Retina (tissue), 1 donor: ENCODE data around the gene FRAS1.

Experiments used
- DNase-seq: peaks from one replicate; pipeline ENCODE4 v3.0.0-alpha.2; 2016

The FRAS1 gene

DNA sequence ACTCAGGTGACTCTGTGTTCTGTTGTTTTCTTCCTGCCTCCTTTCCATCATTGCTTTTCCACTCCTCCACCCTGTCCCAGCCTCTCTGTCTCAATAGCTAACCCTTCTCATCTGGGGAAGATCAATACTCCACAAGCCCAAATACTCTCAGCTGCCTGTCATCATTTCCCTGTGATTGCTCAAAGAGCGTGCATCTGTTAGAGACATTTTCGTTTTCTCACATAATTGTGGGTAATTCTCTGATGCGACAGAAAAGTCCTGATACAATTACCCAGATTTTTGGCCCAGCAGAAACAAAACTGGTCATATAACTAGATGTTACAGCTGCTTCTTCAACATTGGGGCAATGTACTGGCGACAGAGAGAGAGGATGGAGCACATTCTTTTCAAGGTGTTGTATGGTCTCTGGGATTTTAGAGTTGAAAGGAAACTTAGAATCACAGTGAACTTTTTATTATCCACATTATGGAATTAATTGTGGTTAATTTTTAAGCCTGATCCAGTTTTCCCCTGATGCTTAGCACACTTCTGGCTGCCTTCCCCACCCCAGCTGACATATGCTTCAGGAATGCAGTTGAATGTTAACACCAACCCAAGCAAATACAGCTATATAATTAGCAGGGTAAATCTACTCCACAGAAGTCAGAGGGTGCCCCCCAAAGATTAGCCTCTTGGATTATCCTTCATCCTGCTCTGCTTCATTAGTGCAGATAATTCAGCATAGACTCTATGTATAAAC is 323.0 kb downstream of the FRAS1 start:
- no peak for DNase-seq

DNA sequence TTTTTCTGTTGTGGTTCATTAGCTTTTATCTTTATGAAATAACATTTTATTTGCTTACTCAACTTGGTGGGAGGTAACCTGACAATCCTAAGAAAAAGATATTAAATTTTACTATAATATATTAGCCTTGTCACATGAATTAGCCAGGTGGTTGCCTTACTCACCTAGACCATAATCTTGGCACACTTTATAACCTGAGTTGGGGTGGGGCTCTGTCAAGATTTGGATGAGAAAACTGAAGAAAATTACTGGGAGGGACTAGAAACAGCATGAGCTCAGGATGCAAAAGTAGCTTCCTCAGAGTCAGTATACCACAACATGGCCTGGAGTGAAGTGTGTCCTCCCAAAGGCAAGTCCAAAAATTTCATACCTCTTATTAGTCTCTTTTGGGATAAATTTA is 329.6 kb downstream of the FRAS1 start:
- no peak for DNase-seq

DNA sequence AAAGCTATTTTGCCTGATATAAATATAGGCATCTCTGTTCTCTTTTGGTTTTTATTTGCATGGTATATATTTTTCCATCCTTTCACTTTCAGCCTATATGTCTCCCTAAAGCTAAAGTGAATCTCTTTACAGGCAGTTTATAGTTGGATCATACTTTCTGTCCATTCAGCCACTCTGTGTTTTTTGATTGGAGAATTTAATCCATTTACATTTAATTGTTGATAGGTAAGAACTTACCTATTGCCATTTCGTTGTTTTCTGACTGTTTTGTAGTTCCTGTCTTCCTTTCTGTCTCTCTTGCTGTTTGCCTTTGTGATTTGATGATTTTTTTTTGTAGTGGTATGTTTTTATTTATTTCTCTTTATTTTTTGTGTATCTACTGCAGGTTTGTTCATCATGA is 338.5 kb downstream of the FRAS1 start:
- no peak for DNase-seq

DNA sequence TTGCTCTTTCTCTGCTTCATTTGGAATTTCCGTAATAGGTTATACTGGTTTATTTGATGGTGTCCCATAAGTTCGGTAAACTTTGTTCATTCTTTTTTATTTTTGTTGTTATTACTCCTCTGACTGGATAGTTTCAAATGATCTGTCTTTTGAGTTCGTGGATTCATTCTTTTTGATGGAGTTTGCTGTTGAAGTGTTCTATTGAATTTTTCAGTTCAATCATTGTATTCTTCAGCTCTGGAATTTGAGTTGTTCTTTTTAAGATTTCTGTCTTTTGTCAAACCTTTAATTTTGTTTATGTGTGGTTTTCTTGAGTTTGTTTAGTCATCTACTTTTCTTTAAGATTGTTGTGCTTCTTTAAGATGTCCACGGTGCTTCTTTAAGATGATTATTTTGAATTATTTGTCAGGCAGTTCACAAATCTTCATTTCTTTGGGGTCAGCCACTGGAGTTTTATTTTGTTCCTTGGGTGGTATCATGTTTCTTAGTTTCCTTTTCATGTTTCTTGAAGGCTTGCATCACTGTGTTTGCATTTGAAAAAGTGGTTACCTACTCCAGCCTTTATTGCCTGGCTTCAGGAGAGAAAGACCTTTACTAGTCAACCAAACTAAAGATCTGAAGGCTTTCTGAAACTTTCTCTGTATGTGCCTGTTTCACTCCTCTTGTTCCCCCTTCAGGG is 339.6 kb downstream of the FRAS1 start:
- DNase-seq = no peak

DNA sequence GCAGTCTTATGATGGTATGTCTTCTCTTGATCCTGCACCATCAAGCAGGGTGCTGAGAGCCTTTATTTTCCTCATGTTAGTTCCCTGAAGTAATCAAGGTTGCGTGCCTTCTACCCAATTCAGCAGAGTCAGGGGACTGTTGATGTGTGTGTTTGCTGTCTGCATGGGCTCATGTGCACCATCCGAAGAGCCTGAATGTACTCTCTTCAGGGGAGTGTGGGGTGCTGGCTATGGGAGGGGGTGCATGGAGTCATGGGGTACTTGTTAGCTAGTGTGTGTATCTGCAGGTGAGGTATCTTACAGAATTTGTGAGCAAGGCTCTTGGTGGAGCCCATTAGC is 340.1 kb downstream of the FRAS1 start:
- no peak for DNase-seq

DNA sequence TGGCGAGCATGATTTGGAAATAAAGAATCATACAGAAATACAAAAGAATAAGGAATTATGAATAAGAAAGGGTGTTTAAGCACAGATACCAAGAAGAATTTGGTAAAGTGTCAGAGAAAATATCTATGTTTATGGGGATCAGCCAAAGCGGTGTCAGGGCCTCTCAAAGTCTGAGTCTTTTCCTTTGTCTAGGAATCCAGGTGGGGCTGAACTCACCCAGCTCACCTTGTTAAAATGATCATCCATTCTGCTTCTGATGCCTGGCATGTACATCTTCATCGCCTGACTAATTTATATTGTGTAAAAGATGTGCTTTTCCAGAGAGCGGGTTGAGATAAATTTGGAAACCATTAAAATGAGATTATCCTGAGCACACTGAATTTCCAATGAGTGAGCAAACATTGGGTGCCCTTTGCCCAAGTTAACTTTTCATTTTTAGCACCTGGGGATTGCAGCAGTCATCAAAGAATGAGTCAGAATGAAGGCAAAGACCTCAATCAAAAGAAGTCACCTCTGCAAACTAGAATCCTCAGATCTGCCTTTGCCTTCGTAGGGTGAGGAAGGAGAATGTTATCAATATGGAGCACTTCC is 352.6 kb downstream of the FRAS1 start:
- DNase-seq = no peak

DNA sequence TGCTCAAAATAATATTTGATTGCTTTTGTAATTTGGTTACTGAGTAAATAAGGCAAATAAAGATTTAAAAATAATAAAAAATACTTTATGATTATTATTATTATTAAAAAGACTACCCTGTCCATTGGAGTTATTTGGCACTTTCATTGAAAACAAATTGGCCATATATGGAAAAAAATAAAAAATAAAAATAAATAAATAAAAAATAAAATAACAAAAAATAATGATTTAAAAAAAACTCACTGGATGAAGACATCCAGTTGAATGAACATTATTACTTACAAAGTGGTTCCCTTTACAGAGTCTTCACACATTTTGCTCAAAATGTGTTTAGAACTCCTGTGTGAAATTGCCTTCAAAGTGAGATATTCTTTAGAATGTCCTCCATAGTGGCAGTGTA is 353.1 kb downstream of the FRAS1 start:
- no peak for DNase-seq

DNA sequence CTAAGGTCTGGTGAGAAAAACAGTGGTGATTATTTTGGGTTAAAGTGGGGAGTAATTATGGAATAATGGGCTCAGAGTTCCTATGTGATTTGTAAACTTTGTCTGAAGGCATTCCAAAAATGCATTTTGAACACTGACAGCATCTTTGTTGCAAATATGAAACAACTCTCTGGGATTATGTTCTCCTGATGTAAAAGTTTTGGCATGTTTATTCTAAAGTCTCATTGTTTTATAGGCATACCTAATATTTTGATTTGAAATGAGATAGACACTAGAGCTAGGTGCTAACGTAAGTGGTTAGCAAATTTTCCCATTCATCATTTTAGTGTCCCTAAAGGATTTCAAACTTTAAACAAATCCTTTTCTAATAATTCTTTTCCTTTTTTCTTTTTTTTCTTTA is 353.6 kb downstream of the FRAS1 start:
- no peak for DNase-seq

DNA sequence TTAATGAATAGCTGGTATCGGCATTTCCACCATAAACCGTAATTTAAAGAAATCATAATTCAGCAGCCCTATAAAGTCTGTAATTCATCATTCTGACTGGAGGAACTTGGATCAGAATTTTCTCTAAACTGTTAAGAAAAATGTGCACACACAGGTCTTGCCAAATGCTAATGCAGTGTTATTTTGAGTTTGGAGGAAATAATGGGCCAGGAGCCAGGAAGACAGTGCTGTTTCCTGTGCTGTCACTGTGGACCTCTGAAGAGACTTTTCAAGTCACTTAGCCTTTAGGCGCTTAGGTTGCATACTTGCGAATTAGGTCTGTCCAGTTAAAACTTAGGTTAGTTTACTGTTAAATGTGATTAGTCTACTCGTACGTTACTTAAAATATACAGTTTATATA is 357.0 kb downstream of the FRAS1 start:
- DNase-seq = no peak

DNA sequence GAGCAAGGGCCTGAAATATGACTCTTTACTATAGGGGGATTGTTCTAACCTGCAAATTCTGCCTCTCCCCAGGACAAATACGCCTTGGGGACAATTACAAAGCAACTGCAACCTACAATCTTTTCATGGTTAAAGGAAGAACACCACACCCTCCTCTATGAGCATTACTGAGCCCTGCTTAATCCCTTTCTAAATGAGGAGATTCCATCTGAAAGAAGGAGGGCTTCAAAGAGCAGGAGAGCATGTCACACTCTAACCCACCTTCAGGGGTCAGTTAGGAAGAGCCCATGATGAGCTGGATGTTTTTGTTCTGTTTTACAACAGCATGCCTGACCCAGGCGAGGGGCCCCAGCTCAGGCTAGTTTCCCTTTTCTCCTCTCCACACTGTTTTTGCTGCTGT is 360.5 kb downstream of the FRAS1 start:
- DNase-seq = no peak

DNA sequence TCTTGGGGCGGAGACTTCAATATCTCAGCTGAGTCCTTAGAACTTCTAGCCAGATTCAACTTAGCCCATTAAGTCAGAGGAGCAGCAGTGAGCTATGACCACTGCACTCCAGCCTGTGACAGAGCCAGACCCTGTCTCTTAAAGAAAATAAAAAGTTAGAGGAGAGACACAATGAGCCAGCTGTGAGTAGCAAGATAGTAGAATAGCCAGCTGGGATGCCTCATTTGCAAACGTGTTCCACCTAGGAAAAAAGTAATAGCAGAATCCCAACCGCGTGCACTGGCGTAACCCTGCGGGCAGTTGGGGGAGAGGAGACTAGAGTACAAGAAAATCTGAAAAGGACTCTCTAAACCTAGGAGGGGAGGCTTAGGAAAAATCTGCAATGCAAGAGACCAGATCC is 361.3 kb downstream of the FRAS1 start:
- DNase-seq = no peak

DNA sequence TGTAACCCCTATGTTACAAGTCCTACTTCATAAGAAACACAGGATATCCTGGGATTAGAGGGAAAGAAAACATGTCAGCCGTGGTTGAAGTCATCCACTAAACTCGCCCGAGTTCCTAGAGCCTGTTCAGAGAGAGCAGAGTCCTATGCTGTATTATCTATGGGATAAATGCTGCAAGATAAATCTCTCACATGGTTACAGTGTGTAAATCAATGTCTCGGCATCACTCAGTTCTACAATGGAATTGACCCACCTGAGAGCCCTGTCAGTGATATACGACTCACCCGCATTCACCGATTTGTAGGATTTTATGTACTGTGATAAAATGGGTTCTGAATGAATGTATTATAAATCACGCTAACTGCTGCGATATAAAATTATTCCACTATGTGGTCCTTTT is 366.7 kb downstream of the FRAS1 start:
- no peak for DNase-seq

DNA sequence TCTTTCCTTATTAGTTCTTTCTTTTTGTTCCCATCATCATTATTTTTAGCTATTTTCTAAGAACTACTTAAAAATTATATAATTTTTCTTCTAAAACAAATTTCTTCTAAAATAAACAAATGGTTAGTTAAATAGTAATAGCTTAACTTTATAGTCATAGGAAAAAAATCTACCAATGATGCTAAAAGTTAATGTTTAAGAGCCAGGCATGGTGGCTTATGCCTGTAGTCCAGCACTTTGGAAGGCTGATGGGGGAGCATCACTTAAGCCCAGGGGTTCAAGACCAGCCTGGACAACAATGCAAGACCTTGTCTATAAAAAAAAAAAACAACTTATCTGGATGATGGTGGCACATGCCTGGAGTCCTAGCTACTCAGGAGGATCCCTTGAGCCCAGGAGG is 367.3 kb downstream of the FRAS1 start:
- DNase-seq = no peak

DNA sequence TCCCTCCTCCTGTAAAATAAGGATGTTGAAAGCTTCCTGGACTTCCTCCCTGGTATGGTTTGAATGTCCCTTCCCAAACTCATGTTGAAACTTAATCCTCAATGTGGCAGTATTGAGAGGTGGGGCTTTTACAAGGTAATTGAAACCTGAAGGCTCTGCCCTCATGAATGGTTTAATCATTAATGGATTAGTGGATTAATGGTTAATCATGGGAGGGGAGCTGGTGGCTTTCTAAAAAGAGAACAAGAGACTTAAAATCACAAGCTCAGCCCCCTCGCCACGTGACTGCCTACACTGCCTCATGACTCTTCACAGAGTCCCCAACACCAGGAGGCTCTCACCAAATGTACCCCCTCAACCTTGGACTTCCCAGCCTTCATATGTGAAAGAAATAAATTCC is 369.8 kb downstream of the FRAS1 start:
- DNase-seq = no peak

DNA sequence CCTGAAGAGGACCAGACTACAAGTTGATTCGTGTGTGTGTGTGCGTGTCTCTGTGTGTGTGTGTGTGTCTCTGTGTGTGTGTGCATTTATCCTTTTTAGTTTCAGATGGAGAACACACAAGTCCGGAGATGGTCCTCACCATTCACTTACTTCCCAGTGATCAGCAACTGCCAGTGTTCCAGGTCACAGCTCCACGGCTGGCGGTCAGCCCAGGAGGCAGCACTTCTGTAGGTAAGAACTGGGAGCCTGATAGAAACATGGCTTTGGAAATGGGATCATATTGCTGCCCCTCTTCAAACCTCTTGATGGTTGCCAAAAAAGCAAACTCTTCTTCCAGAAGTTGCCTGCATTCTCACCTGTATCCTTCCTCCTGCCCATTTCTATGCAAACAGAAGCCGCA is 371.9 kb downstream of the FRAS1 start:
- no peak for DNase-seq

DNA sequence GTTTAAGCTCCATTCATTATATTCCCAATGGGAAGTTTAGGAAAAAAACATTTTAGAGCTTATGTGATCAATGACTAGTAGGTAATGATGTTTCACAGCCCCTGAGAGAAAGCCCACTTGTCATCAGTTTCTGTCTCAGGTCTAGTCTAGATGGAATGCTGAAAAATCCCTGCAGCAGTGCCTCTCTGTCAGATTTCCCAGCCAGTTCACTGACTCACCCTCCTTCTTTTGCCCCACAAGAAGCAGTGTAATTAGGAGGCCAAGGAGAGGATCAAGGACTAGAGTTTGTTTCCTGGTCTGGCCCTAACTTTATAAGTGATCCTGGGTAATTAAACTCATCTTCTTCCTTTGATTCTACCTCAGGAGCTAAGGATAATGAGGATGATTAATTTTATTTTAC is 375.8 kb downstream of the FRAS1 start:
- no peak for DNase-seq

DNA sequence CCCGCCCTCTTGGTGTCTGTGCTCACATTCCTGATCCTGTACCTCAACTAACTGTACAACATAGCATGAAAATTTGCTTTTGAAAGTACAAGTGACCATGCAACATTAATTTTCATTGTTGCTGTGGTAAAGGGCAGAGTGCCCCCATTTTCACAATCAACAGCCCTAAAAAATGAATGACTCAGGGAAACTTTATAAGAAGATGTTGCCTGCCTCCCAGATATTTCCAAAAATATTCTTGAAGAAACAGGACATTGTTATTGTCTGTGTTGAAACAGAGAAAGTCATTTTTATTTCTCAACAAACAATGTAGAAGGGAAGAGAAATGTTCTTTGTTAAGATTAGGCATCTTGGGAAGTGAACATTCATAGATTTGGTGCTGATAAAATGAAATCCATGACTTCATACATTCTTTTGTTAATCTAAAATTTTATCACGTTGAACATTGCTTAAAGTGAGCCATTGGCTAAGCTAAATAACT is 380.5 kb downstream of the FRAS1 start:
- DNase-seq = no peak

DNA sequence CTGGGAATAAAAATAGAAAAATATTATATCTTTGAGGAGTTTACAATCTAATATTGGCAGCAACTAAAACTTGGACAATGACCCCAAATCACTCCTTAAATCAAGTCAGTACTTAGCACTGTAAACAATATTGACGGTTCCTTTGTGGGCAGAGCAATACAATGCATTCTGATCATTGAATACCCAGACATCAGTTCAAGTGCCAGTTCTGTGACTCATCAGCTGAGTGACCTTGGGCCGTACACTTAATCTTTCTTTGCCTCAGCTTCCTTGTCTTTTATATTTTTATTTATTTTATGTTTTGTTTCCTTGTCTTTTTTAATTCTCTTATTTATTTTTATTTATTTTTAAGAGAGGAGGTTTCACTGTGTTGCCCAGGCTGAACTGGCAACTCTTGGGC is 382.2 kb downstream of the FRAS1 start:
- no peak for DNase-seq

DNA sequence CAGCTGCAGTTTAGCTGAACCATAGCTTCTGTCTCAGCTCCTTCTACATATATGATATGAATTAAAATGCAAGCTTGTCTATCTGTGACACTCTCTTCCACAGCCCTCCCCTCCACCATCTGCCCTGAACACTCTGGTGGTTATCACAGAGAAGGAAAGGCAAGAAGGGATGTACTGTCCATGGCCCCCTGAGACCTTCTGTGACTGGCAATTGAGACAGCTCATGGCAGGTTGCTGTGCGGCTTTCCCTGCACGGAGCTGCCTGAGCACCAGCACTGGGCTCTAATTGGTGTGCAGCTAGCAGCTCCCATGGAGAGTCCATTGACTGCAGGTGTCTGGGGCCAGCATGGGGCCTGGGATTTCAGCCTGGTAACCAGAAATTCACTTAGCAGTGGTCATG is 384.6 kb downstream of the FRAS1 start:
- DNase-seq = peak; percentile 56

DNA sequence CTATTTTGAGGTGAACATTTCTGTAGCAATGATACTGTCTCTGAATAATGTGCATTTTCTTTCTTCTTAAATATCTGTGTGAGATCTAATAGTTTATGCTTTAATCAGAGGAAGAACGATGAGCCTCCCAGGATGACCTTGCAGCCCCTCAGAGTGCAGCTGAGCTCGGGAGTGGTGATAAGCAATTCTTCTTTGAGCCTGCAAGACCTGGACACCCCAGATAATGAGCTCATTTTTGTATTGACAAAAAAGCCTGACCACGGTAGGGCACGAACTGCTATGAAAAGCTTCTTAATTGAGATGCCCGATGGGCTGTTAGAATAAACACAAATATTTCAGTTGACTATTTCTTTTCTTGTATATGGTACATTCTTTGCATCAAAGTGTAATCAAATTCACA is 389.5 kb downstream of the FRAS1 start:
- no peak for DNase-seq

DNA sequence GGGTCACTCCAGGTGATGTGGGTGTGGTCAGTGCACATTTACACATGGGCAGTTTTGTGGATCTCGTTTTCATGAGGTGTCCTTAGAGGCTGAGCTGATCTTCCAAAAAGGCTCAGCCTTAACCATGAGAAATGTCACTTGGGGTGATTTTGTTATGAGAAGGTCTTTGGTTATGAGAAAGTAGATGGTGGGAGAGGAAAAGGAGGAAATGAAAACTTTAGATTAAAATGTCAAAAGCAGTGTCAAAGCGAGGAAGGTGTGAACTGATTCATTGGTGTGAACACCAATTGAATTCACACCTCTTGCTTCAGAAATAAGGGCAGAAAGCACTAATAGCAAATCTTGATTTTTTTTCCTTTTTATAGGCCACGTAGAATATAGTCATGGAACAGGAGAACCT is 394.3 kb downstream of the FRAS1 start:
- no peak for DNase-seq

DNA sequence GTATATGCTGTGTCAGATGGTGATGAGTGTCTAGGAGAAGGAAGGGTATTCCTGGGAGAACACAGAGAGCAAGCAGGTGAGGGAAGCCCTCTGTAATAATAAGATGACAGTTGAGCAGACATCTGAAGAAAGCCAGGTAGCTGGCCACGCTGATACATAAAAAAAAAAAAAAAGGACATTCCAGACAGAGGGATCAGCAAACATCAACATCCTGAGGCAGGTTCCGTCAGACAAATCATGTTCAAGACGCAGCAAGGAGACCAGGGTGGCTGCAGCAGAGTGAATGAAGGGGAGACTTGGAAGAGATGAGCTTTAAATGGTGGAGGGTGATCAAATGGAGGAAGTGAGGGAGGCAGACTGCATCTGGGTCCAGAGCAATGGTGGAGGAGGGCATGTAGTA is 396.9 kb downstream of the FRAS1 start:
- no peak for DNase-seq

DNA sequence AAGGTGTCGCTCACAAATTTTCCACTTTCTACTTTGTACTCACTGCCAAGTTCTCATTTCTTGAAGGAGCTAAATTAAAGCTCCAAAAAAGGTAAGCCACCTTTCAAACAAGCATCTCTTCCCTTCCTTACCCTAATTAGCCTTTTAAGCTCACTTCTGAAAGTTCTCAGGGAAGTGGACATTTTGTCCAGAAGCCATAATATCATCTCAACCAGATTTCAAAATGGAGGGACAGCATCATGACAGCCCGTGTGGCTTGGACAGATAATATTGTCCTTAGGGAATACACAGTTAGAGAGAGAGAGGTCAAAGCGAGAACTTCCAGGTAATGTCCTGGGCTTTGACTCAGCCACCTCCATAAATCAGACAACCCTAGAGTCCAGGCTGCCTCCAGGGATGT is 400.6 kb downstream of the FRAS1 start:
- DNase-seq = no peak

DNA sequence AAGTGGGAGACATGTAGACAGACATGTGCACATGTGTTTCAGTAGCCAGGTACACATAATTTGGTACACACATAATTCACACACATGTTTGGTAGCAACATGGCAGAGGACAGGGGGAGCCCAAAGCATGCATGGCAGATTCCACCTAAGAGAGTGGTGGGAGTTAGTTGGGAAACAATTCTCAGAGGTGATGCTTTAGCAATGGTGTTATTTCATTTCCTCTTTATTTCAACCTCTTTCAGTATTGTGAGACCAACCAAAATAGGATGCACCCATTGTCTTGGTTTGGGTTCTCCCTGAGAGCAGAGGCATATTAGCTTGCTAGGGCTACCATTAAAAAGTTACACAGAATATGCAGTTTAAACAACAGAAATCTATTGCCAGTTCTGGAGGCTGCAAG is 402.2 kb downstream of the FRAS1 start:
- DNase-seq = no peak

DNA sequence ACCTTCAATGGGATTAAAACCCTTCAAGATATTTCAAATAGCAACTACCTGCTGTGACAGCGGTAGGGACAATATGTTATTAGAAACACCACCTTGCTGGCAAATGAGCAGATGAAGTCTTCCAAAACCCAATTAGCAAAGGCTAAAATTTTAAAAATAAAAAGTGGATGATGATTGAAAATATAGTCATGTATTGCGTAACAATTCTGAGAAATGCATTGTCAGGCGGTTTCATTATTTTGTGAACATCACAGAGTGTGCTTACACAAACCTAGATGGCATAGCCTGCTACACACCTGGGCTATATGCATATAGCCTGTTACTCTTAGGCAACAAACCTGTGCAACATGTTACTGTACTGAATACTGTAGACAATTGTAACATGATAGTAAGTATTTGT is 403.2 kb downstream of the FRAS1 start:
- no peak for DNase-seq
